ENCODE measurements around the gene PCSK4.
"Not testable (repeated sequence)": the region's sequence is repeated elsewhere in the genome, so short reads cannot be mapped to it uniquely, and the experiment has no call there.

- not testable (repeated sequence) for TF ChIP-seq CTCF (conservative IDR thresholded peaks at IDR 0.05); EZH2 (IDR thresholded peaks at IDR 0.05; ENCODE audit: low read depth)
Observed at GRCh38 chr19:1535699-1536098, 45.5 kb upstream of the PCSK4 start.
